NCI-H1092 treated with DMSO at 0.1 percent for 48 hours (cell line): ENCODE data around the gene SF3B3.
A peak's percentile ranks its signal among the peaks of the same experiment; 100 is the strongest.

Experiments used
- DNase-seq: peaks from one replicate; lab custom pipeline; 2025; lab: John Stamatoyannopoulos, UW

SF3B3 gene

GRCh38 chr16:70589998-70590471 is 66.4 kb downstream of the SF3B3 start:
- DNase-seq: no peak

GRCh38 chr16:70590722-70591415 is 67.3 kb downstream of the SF3B3 start:
- no peak for DNase-seq

GRCh38 chr16:70591615-70592014 is 68.0 kb downstream of the SF3B3 start:
- no peak for DNase-seq

GRCh38 chr16:70592106-70592571 is 68.5 kb downstream of the SF3B3 start:
- no peak for DNase-seq

GRCh38 chr16:70593544-70593943 is 69.9 kb downstream of the SF3B3 start:
- DNase-seq: no peak

GRCh38 chr16:70594569-70594968 is 71.0 kb downstream of the SF3B3 start:
- DNase-seq: peak; percentile 1

GRCh38 chr16:70597135-70597835 is 73.7 kb downstream of the SF3B3 start:
- no peak for DNase-seq

- DNase-seq: no peak
Measured at GRCh38 chr16:70598937-70599503, 75.4 kb downstream of the SF3B3 start.

GRCh38 chr16:70600730-70601129 is 77.1 kb downstream of the SF3B3 start:
- DNase-seq: no peak

GRCh38 chr16:70601576-70602575 is 78.3 kb downstream of the SF3B3 start:
- no peak for DNase-seq

GRCh38 chr16:70602831-70603230 is 79.2 kb downstream of the SF3B3 start:
- DNase-seq: no peak

- no peak for DNase-seq
Measured at GRCh38 chr16:70604407-70605282, 81.0 kb downstream of the SF3B3 start.

GRCh38 chr16:70605283-70605657 is 81.7 kb downstream of the SF3B3 start:
- DNase-seq: no peak

- no peak for DNase-seq
Measured at GRCh38 chr16:70608521-70608920, 84.9 kb downstream of the SF3B3 start.

GRCh38 chr16:70610273-70611223 is 86.9 kb downstream of the SF3B3 start:
- no peak for DNase-seq

- no peak for DNase-seq
Measured at GRCh38 chr16:70611224-70611598, 87.6 kb downstream of the SF3B3 start.

- DNase-seq: no peak
Measured at GRCh38 chr16:70611785-70612303, 88.2 kb downstream of the SF3B3 start.

- DNase-seq: no peak
Measured at GRCh38 chr16:70612931-70613330, 89.3 kb downstream of the SF3B3 start.

GRCh38 chr16:70614208-70614951 is 90.8 kb downstream of the SF3B3 start:
- no peak for DNase-seq
